HepG2 (cell line): Measurements from ENCODE around the gene YBX2. TPM values are rescaled to one million over a fixed set of nuclear protein-coding genes. Genes with fewer than 3 reads are reported as not detected.

Experiments
- AKAP8 ChIP-seq: sonication (generic); formaldehyde crosslinking; IDR thresholded peaks from 2 replicates; pipeline ENCODE4 v1.5.1; 2020; ENCODE audit warnings: mild to moderate bottlenecking, missing genetic modification reagents
- ARID2 ChIP-seq: sonication (generic); formaldehyde crosslinking; IDR thresholded peaks from 2 replicates; pipeline ENCODE4 v1.8.1; 2022; ENCODE audit warnings: mild to moderate bottlenecking, missing genetic modification reagents, borderline replicate concordance
- KAT2B ChIP-seq: fragments of 150-350 bp; IDR thresholded peaks from 2 replicates; pipeline ENCODE4 v1.6.1; 2014; ENCODE audit warnings: low read depth, low read length, borderline replicate concordance
- LCORL ChIP-seq, 2 experiments: fragments of 450-650 bp in 1 of 2; sonication (generic) in 1 of 2; formaldehyde crosslinking in 1 of 2; IDR thresholded peaks; 2 replicates each; pipeline versions ENCODE4 v1.5.0 to v1.6.1; 2017 to 2020; ENCODE audit warnings: antibody characterized with exemption in 1 of 2, missing genetic modification reagents in 1 of 2
- NR2F1 ChIP-seq, 2 experiments: fragments of 450-650 bp in 1 of 2; formaldehyde crosslinking in 1 of 2; IDR thresholded peaks; 2 replicates each; pipeline versions ENCODE4 v1.5.0 to v1.6.1; 2016 to 2020; ENCODE audit warnings: mild to moderate bottlenecking in 1 of 2, missing compliant biosample characterization in 1 of 2, missing genetic modification reagents in 1 of 2, moderate library complexity in 1 of 2
- POLR2G ChIP-seq: fragments of 200-400 bp; formaldehyde crosslinking; IDR thresholded peaks from 2 replicates; pipeline ENCODE4 v1.6.1; 2018; ENCODE audit warnings: mild to moderate bottlenecking, low read depth, low read length, moderate library complexity
- SAP130 ChIP-seq: IDR thresholded peaks from 2 replicates; pipeline ENCODE4 v1.6.1; 2016; ENCODE audit warnings: low read depth
- SOX6 ChIP-seq, 2 experiments: fragments of 450-650 bp in 1 of 2; sonication (generic) in 1 of 2; formaldehyde crosslinking in 1 of 2; IDR thresholded peaks; 2 replicates each; pipeline versions ENCODE4 v1.4.0 to v1.6.1; 2017 to 2020; ENCODE audit warnings: antibody characterized with exemption in 1 of 2, mild to moderate bottlenecking in 1 of 2, missing genetic modification reagents in 1 of 2
- SRSF9 ChIP-seq: fragments of 200-400 bp; formaldehyde crosslinking; IDR thresholded peaks from 2 replicates; pipeline ENCODE4 v1.6.1; 2018; ENCODE audit warnings: borderline replicate concordance, mild to moderate bottlenecking, low read depth, low read length; ENCODE audit not compliant: insufficient read depth, poor library complexity, severe bottlenecking
- TSC22D2 ChIP-seq: sonication (generic); formaldehyde crosslinking; IDR thresholded peaks from 2 replicates; pipeline ENCODE4 v1.5.1; 2020; ENCODE audit warnings: missing genetic modification reagents, mild to moderate bottlenecking, borderline replicate concordance
- ZNF30 ChIP-seq: sonication (generic); formaldehyde crosslinking; IDR thresholded peaks from 2 replicates; pipeline ENCODE4 v1.5.0; 2020; ENCODE audit warnings: mild to moderate bottlenecking, missing genetic modification reagents
- polyA plus RNA-seq, 8 experiments: library from polyadenylated mRNA; depleted of rRNA in 3 of 8; stranded (reverse) in 7 of 8; unstranded in 1 of 8; fragments of >200 nt; fragmentation: Illumina TruSeq in 4 of 8; extraction: Trizol in 4 of 8; gene quantifications; 2 replicates each; pipeline versions ENCODE4 v1.2.1 to v1.2.3, GENCODE V29; 2011 to 2016; ENCODE audit warnings: low read depth in 4 of 8, missing spikeins in 1 of 8, mixed read lengths in 1 of 8; ENCODE audit not compliant: insufficient read depth in 1 of 8
- total RNA-seq, 5 experiments: library from RNA; depleted of rRNA; stranded (reverse); fragments of >200 nt; fragmentation: Illumina TruSeq; extraction: Trizol; gene quantifications; 2 replicates each; pipeline ENCODE4 v1.2.3, GENCODE V29; 2016; ENCODE audit warnings: low read depth in 1 of 5
- TF ChIP-seq, protein P1 (sequence below): sonication (generic); formaldehyde crosslinking; IDR thresholded peaks from 2 replicates; pipeline ENCODE4 v1.5.1; 2020; ENCODE audit warnings: mild to moderate bottlenecking, missing genetic modification reagents
- TF ChIP-seq, protein P2 (sequence below): sonication (generic); formaldehyde crosslinking; IDR thresholded peaks from 2 replicates; pipeline ENCODE4 v1.4.0; 2020; ENCODE audit warnings: missing genetic modification reagents
- TF ChIP-seq, protein P3 (sequence below): sonication (generic); formaldehyde crosslinking; IDR thresholded peaks from 2 replicates; pipeline ENCODE4 v1.4.0; 2020; ENCODE audit warnings: mild to moderate bottlenecking, missing genetic modification reagents
- TF ChIP-seq, protein P4 (sequence below): sonication (generic); formaldehyde crosslinking; IDR thresholded peaks from 2 replicates; pipeline ENCODE4 v1.5.1; 2020; ENCODE audit warnings: missing genetic modification reagents, mild to moderate bottlenecking, borderline replicate concordance
- TF ChIP-seq, protein P5 (sequence below): IDR thresholded peaks from 2 replicates; pipeline ENCODE4 v1.6.1; 2016; ENCODE audit warnings: missing compliant biosample characterization, missing genetic modification reagents, borderline replicate concordance

Gene YBX2
- total and polyA plus RNA-seq, 2 of the 13 experiments (the other 11 are each of a cell fraction or from before 2014, with no cell fraction given) = 0.12 to 0.22 TPM

- TF ChIP-seq, protein P1, sequence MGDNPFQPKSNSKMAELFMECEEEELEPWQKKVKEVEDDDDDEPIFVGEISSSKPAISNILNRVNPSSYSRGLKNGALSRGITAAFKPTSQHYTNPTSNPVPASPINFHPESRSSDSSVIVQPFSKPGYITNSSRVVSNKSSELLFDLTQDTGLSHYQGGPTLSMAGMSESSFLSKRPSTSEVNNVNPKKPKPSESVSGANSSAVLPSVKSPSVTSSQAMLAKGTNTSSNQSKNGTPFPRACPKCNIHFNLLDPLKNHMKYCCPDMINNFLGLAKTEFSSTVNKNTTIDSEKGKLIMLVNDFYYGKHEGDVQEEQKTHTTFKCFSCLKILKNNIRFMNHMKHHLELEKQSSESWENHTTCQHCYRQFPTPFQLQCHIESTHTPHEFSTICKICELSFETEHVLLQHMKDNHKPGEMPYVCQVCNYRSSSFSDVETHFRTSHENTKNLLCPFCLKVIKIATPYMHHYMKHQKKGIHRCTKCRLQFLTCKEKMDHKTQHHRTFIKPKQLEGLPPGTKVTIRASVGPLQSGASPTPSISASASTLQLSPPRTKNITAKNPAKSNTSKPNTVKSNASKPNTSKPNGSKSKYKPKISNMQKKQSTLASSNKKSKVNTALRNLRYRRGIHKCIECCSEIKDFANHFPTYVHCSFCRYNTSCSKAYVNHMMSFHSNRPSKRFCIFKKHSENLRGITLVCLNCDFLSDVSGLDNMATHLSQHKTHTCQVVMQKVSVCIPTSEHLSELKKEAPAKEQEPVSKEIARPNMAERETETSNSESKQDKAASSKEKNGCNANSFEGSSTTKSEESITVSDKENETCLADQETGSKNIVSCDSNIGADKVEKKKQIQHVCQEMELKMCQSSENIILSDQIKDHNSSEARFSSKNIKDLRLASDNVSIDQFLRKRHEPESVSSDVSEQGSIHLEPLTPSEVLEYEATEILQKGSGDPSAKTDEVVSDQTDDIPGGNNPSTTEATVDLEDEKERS = no peak; the same call in none of the 2 replicates
- no peak for TF ChIP-seq KAT2B
- TF ChIP-seq, protein P2, sequence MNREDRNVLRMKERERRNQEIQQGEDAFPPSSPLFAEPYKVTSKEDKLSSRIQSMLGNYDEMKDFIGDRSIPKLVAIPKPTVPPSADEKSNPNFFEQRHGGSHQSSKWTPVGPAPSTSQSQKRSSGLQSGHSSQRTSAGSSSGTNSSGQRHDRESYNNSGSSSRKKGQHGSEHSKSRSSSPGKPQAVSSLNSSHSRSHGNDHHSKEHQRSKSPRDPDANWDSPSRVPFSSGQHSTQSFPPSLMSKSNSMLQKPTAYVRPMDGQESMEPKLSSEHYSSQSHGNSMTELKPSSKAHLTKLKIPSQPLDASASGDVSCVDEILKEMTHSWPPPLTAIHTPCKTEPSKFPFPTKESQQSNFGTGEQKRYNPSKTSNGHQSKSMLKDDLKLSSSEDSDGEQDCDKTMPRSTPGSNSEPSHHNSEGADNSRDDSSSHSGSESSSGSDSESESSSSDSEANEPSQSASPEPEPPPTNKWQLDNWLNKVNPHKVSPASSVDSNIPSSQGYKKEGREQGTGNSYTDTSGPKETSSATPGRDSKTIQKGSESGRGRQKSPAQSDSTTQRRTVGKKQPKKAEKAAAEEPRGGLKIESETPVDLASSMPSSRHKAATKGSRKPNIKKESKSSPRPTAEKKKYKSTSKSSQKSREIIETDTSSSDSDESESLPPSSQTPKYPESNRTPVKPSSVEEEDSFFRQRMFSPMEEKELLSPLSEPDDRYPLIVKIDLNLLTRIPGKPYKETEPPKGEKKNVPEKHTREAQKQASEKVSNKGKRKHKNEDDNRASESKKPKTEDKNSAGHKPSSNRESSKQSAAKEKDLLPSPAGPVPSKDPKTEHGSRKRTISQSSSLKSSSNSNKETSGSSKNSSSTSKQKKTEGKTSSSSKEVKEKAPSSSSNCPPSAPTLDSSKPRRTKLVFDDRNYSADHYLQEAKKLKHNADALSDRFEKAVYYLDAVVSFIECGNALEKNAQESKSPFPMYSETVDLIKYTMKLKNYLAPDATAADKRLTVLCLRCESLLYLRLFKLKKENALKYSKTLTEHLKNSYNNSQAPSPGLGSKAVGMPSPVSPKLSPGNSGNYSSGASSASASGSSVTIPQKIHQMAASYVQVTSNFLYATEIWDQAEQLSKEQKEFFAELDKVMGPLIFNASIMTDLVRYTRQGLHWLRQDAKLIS (CRISPR knock-in tag) = no peak; the same call in 1 of the 2 replicates
- no peak for TF ChIP-seq LCORL (IDR thresholded peaks at IDR 0.05)
- TF ChIP-seq LCORL (CRISPR knock-in tag; IDR thresholded peaks at IDR 0.05) = peak; percentile 79
- TF ChIP-seq, protein P3, sequence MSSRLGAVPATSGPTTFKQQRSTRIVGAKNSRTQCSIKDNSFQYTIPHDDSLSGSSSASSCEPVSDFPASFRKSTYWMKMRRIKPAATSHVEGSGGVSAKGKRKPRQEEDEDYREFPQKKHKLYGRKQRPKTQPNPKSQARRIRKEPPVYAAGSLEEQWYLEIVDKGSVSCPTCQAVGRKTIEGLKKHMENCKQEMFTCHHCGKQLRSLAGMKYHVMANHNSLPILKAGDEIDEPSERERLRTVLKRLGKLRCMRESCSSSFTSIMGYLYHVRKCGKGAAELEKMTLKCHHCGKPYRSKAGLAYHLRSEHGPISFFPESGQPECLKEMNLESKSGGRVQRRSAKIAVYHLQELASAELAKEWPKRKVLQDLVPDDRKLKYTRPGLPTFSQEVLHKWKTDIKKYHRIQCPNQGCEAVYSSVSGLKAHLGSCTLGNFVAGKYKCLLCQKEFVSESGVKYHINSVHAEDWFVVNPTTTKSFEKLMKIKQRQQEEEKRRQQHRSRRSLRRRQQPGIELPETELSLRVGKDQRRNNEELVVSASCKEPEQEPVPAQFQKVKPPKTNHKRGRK = no peak
- no peak for TF ChIP-seq SRSF9
- TF ChIP-seq, protein P4, sequence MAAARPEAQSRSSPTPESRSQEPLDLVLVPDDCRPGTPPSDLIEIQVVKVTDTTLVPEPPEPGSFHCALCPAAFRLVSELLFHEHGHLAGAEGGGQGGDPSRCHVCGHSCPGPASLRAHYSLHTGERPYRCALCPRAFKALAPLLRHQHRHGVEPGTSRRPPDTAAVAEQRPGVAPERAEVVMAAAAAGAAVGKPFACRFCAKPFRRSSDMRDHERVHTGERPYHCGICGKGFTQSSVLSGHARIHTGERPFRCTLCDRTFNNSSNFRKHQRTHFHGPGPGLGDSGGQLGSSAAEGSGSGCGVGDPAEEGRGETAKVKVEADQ = no peak
- TF ChIP-seq POLR2G = peak; percentile 88
- TF ChIP-seq NR2F1 (CRISPR knock-in tag; IDR thresholded peaks at IDR 0.05) = 0 out of 4 replicates have a peak, but pooled peaks have one; percentile 38 to 54
- TF ChIP-seq TSC22D2 (CRISPR knock-in tag) = no peak
- no peak for TF ChIP-seq ZNF30 (CRISPR knock-in tag)
- TF ChIP-seq, protein P5, sequence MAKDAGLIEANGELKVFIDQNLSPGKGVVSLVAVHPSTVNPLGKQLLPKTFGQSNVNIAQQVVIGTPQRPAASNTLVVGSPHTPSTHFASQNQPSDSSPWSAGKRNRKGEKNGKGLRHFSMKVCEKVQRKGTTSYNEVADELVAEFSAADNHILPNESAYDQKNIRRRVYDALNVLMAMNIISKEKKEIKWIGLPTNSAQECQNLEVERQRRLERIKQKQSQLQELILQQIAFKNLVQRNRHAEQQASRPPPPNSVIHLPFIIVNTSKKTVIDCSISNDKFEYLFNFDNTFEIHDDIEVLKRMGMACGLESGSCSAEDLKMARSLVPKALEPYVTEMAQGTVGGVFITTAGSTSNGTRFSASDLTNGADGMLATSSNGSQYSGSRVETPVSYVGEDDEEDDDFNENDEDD (CRISPR knock-in tag) = no peak; the same call in 1 of the 2 replicates
- peak; percentile 96 for TF ChIP-seq SAP130 (CRISPR knock-in tag)
- TF ChIP-seq ARID2 (CRISPR knock-in tag) = no peak
- TF ChIP-seq AKAP8 (CRISPR knock-in tag) = no peak; the same call in 1 of the 2 replicates
- no peak for TF ChIP-seq SOX6 (IDR thresholded peaks at IDR 0.05)
- TF ChIP-seq SOX6 (CRISPR knock-in tag; IDR thresholded peaks at IDR 0.05) = peak; percentile 79
Measured at GRCh38 chr17:7252176-7253043, 42.0 kb downstream of the YBX2 start, which contains the start of gene ELP5 (continued).
